H9 (cell line): ENCODE data around the gene TESK1. TPM values are rescaled to one million over a fixed set of nuclear protein-coding genes. Genes with fewer than 3 reads are reported as not detected.
"Not testable (repeated sequence)": the region's sequence is repeated elsewhere in the genome, so short reads cannot be mapped to it uniquely, and the experiment has no call there.

ENCODE experiments used
- DNase-seq: peaks from one replicate; pipeline ENCODE4 v3.0.0-alpha.2; 2017
- H2AFZ ChIP-seq: one replicate; pipeline ENCODE4 v1.6.1; 2013; ENCODE audit warnings: mild to moderate bottlenecking, low read length, control low read depth, moderate library complexity
- H2AK5ac ChIP-seq: 2 replicates; pipeline ENCODE4 v1.6.1; 2013; ENCODE audit warnings: low read length, control low read depth, mixed read lengths; ENCODE audit not compliant: insufficient read length
- H2BK120ac ChIP-seq: one replicate; pipeline ENCODE4 v1.6.1; 2013; ENCODE audit warnings: low read depth, mild to moderate bottlenecking, low read length, control low read depth, inconsistent platforms; ENCODE audit not compliant: poor library complexity, severe bottlenecking
- H2BK12ac ChIP-seq: 2 replicates; pipeline ENCODE4 v1.6.1; 2013; ENCODE audit warnings: low read length, control low read depth, mixed read lengths, low read depth; ENCODE audit not compliant: insufficient read length
- H2BK15ac ChIP-seq: 2 replicates; pipeline ENCODE4 v1.6.1; 2013; ENCODE audit warnings: low read depth, low read length, control low read depth
- H2BK20ac ChIP-seq: one replicate; pipeline ENCODE4 v1.6.1; 2013; ENCODE audit warnings: low read depth, mild to moderate bottlenecking, low read length, control low read depth, inconsistent platforms; ENCODE audit not compliant: poor library complexity, severe bottlenecking
- H2BK5ac ChIP-seq: 2 replicates; pipeline ENCODE4 v1.6.1; 2013; ENCODE audit warnings: low read length, control low read depth, mixed read lengths; ENCODE audit not compliant: insufficient read length
- H3K14ac ChIP-seq: 2 replicates; pipeline ENCODE4 v1.6.1; 2013; ENCODE audit warnings: low read length, control low read depth; ENCODE audit not compliant: insufficient read depth
- H3K18ac ChIP-seq: 2 replicates; pipeline ENCODE4 v1.6.1; 2013; ENCODE audit warnings: low read depth, mild to moderate bottlenecking, mixed read lengths, low read length, control low read depth; ENCODE audit not compliant: insufficient read length
- H3K23ac ChIP-seq: 2 replicates; pipeline ENCODE4 v1.6.1; 2013; ENCODE audit warnings: low read length, control low read depth, mixed read lengths, low read depth; ENCODE audit not compliant: insufficient read length
- H3K23me2 ChIP-seq: 2 replicates; pipeline ENCODE4 v1.6.1; 2013; ENCODE audit warnings: low read depth, mild to moderate bottlenecking, mixed read lengths, low read length, control low read depth; ENCODE audit not compliant: insufficient read length, poor library complexity, severe bottlenecking
- H3K27ac ChIP-seq: 2 replicates; pipeline ENCODE4 v1.5.1; 2013; ENCODE audit warnings: low read length, control low read depth, mixed read lengths, low read depth; ENCODE audit not compliant: insufficient read length
- H3K27me3 ChIP-seq: 2 replicates; pipeline ENCODE4 v1.6.1; 2013; ENCODE audit warnings: low read length, control low read depth, inconsistent platforms; ENCODE audit not compliant: insufficient read depth
- H3K4ac ChIP-seq: 2 replicates; pipeline ENCODE4 v1.6.1; 2013; ENCODE audit warnings: low read depth, mild to moderate bottlenecking, control low read depth, inconsistent platforms, low read length, moderate library complexity
- H3K4me1 ChIP-seq: 2 replicates; pipeline ENCODE4 v1.6.1; 2013; ENCODE audit warnings: low read length, control low read depth, inconsistent platforms; ENCODE audit not compliant: insufficient read depth
- H3K4me2 ChIP-seq: 2 replicates; pipeline ENCODE4 v1.6.1; 2013; ENCODE audit warnings: low read length, control low read depth, mixed read lengths; ENCODE audit not compliant: insufficient read length, insufficient read depth
- H3K56ac ChIP-seq: 2 replicates; pipeline ENCODE4 v1.6.1; 2013; ENCODE audit warnings: low read depth, mild to moderate bottlenecking, mixed read lengths, low read length, control low read depth; ENCODE audit not compliant: insufficient read length
- H3K79me1 ChIP-seq: 2 replicates; pipeline ENCODE4 v1.6.1; 2013; ENCODE audit warnings: low read depth, mild to moderate bottlenecking, moderate library complexity, low read length, control low read depth, inconsistent platforms; ENCODE audit not compliant: insufficient read depth, poor library complexity, severe bottlenecking
- H3K79me2 ChIP-seq: 2 replicates; pipeline ENCODE4 v1.6.1; 2013; ENCODE audit warnings: low read length, control low read depth, inconsistent platforms; ENCODE audit not compliant: insufficient read depth
- H3K9ac ChIP-seq: 2 replicates; pipeline ENCODE4 v1.6.1; 2013; ENCODE audit warnings: low read length, control low read depth, mixed read lengths; ENCODE audit not compliant: insufficient read length; ENCODE audit errors: extremely low read depth
- H3K9me3 ChIP-seq: one replicate; pipeline ENCODE4 v1.6.1; 2013; ENCODE audit warnings: low read depth, low read length, inconsistent platforms; ENCODE audit not compliant: control insufficient read depth
- H3T11ph ChIP-seq: one replicate; pipeline ENCODE4 v1.6.1; 2013; ENCODE audit warnings: mild to moderate bottlenecking, low read length, control low read depth, inconsistent platforms
- H4K20me1 ChIP-seq: one replicate; pipeline ENCODE4 v1.6.1; 2013; ENCODE audit not compliant: control insufficient read depth, insufficient read length, insufficient read depth
- H4K5ac ChIP-seq: 2 replicates; pipeline ENCODE4 v1.6.1; 2013; ENCODE audit warnings: low read depth, mild to moderate bottlenecking, mixed read lengths, low read length, control low read depth; ENCODE audit not compliant: insufficient read length
- H4K8ac ChIP-seq: replicated peaks from 2 replicates; pipeline ENCODE4 v1.6.1; 2013; ENCODE audit warnings: low read length, control low read depth, mixed read lengths, low read depth; ENCODE audit not compliant: insufficient read length
- H4K91ac ChIP-seq: 2 replicates; pipeline ENCODE4 v1.6.1; 2013; ENCODE audit warnings: low read depth, mild to moderate bottlenecking, moderate library complexity, mixed read lengths, low read length, control low read depth; ENCODE audit not compliant: insufficient read length
- H3K27ac Mint-ChIP-seq, 3 experiments: 2 replicates in 2 of 3; 3 replicates in 1 of 3; pipeline ENCODE4 v1.8.0; 2020 to 2021; ENCODE audit warnings: mixed read lengths in 3 of 3, mild to moderate bottlenecking in 1 of 3, moderate library complexity in 1 of 3
- H3K27me3 Mint-ChIP-seq: 2 replicates; pipeline ENCODE4 v1.8.0; 2021; ENCODE audit warnings: low read depth, mild to moderate bottlenecking, moderate library complexity, mixed read lengths
- H3K36me3 Mint-ChIP-seq, 3 experiments: 2 replicates in 2 of 3; 3 replicates in 1 of 3; pipeline ENCODE4 v1.8.0; 2020 to 2021; ENCODE audit warnings: low read depth in 3 of 3, mixed read lengths in 3 of 3; ENCODE audit not compliant: insufficient read depth in 1 of 3
- H3K4me1 Mint-ChIP-seq, 2 experiments: 2 replicates each; pipeline ENCODE4 v1.8.0; 2020; ENCODE audit warnings: mixed read lengths in 2 of 2
- H3K4me3 Mint-ChIP-seq, 2 experiments: 2 replicates in 1 of 2; 3 replicates in 1 of 2; pipeline ENCODE4 v1.8.0; 2020 to 2021; ENCODE audit warnings: mild to moderate bottlenecking in 2 of 2, mixed read lengths in 2 of 2, moderate library complexity in 1 of 2
- H3K9me3 Mint-ChIP-seq, 2 experiments: 2 replicates in 1 of 2; 3 replicates in 1 of 2; pipeline ENCODE4 v1.8.0; 2020; ENCODE audit warnings: mild to moderate bottlenecking in 2 of 2, mixed read lengths in 2 of 2, moderate library complexity in 1 of 2
- WGBS: extraction: QIAGEN DNeasy Blood & Tissue Kit; methylation state at CpG from one replicate; pipeline ENCODE4 v1.1.7; 2013; ENCODE audit warnings: missing lambda C conversion rate, low lambda C conversion rate, mixed read lengths; ENCODE audit not compliant: insufficient read length; ENCODE audit errors: extremely low coverage; 5-methylcytosine and 5-hydroxymethylcytosine counted together
- total RNA-seq: library from RNA; stranded (reverse); gene quantifications from 2 replicates; pipeline ENCODE4 v1.2.1, GENCODE V29; 2021

TESK1 gene
- total RNA-seq, 1 experiment from 2014 or later = 28.6 TPM

- not testable (repeated sequence) for H2BK5ac ChIP-seq, H3K27ac ChIP-seq, H3K18ac ChIP-seq, H3K9me3 ChIP-seq, H4K8ac ChIP-seq, H3K79me1 ChIP-seq, H2AFZ ChIP-seq, H2BK20ac ChIP-seq, H3K4ac ChIP-seq, H4K20me1 ChIP-seq, H3K14ac ChIP-seq, H3K27me3 ChIP-seq, H3K4me2 ChIP-seq, H3K79me2 ChIP-seq, H3T11ph ChIP-seq, H4K91ac ChIP-seq, H2BK120ac ChIP-seq, H3K4me1 Mint-ChIP-seq, H2AK5ac ChIP-seq, H3K9ac ChIP-seq, H3K27ac Mint-ChIP-seq, H2BK15ac ChIP-seq, H3K4me3 Mint-ChIP-seq, H3K23ac ChIP-seq, H3K27me3 Mint-ChIP-seq, DNase-seq, H3K4me1 ChIP-seq, H3K23me2 ChIP-seq, H3K56ac ChIP-seq, H4K5ac ChIP-seq, H2BK12ac ChIP-seq
- Mint-ChIP-seq H3K36me3 (peaks cover 9 to 16% (median 12%) of the 10 kb centered on the region in 3 experiments), H3K9me3 (peaks cover 4 to 16% of the 10 kb centered on the region in 2 experiments; a peak in 4 of 5 replicates)
- no CpG with 5 or more reads among the region's 3 CpGs for WGBS
These were observed 36.4 kb downstream of the TESK1 start for GRCh38 chr9:35641478-35641877.
